B cell (primary cell): ENCODE measurements around the gene GRIPAP1. TPM values are rescaled to one million over a fixed set of nuclear protein-coding genes. Genes with fewer than 3 reads are reported as not detected.

Experiments used
- ATAC-seq: fragments of 200-7000 bp; cut with Tn5 transposase; one replicate; pipeline ENCODE4 v1.10.0; 2021; ENCODE audit warnings: low read depth, mild to moderate bottlenecking, moderate number of reproducible peaks, moderate library complexity
- CTCF ChIA-PET: fragments of 350-600 bp; sonication (Branson Sonifier 250); formaldehyde crosslinking; loops from one replicate; lab custom pipeline; 2021; ENCODE audit warnings: antibody characterized with exemption, inconsistent platforms; lab: Charles Lee
- POLR2A ChIA-PET: fragments of 350-600 bp; sonication (Branson Sonifier 250); formaldehyde crosslinking; loops from one replicate; lab custom pipeline; 2021; ENCODE audit warnings: antibody characterized with exemption; lab: Charles Lee
- DNase-seq: peaks from one replicate; pipeline ENCODE4 v3.0.0; 2013
- H2AFZ ChIP-seq: 2 replicates; pipeline ENCODE4 v1.6.1; 2012; ENCODE audit warnings: mild to moderate bottlenecking, low read depth, low read length; ENCODE audit not compliant: insufficient read depth, poor library complexity, severe bottlenecking
- H3K27ac ChIP-seq, 2 donors: 1 replicate in 1 of 2; 2 replicates in 1 of 2; pipeline ENCODE4 v1.5.1; 2012 to 2013; ENCODE audit warnings: low read length in 2 of 2, mild to moderate bottlenecking in 2 of 2, moderate library complexity in 1 of 2
- H3K27me3 ChIP-seq, 4 experiments: fragments of 200-600 bp in 1 of 4; sonication (generic) in 1 of 4; replicated peaks in 1 of 4; 1 replicate in 2 of 4; 2 replicates in 2 of 4; pipeline versions ENCODE4 v1.6.1 to v1.7.0; 2013 to 2016; ENCODE audit warnings: low read length in 3 of 4, mild to moderate bottlenecking in 2 of 4, mixed read lengths in 1 of 4, moderate library complexity in 1 of 4; ENCODE audit not compliant: insufficient read depth in 4 of 4, control insufficient read depth in 3 of 4; ENCODE audit errors: control extremely low read depth in 1 of 4
- H3K36me3 ChIP-seq, 2 experiments: replicated peaks in 1 of 2; 1 replicate in 1 of 2; 2 replicates in 1 of 2; pipeline versions ENCODE4 v1.6.1 to v1.7.1; 2013; ENCODE audit warnings: low read length in 1 of 2; ENCODE audit not compliant: insufficient read depth in 2 of 2, control insufficient read depth in 1 of 2; ENCODE audit errors: control extremely low read depth in 1 of 2, extremely low read depth in 1 of 2
- H3K4me1 ChIP-seq, 2 donors: fragments of 200-600 bp in 1 of 2; sonication (generic) in 1 of 2; 1 replicate in 1 of 2; 2 replicates in 1 of 2; pipeline versions ENCODE4 v1.5.1 to v1.6.1; 2013 to 2017; ENCODE audit warnings: low read length in 2 of 2; ENCODE audit not compliant: control insufficient read depth in 2 of 2, insufficient read depth in 2 of 2
- H3K4me2 ChIP-seq: replicated peaks from 2 replicates; pipeline ENCODE3; 2012; ENCODE audit warnings: mild to moderate bottlenecking, low read depth, low read length; ENCODE audit not compliant: poor library complexity, severe bottlenecking
- H3K4me3 ChIP-seq, 5 experiments: fragments of 200-600 bp in 1 of 5; sonication (generic) in 1 of 5; 1 replicate in 3 of 5; 2 replicates in 2 of 5; pipeline versions ENCODE4 v1.5.1 to v1.7.0; 2011 to 2016; ENCODE audit warnings: low read length in 4 of 5, mild to moderate bottlenecking in 4 of 5, low read depth in 2 of 5, control low read depth in 1 of 5, moderate library complexity in 1 of 5; ENCODE audit not compliant: insufficient read depth in 1 of 5; ENCODE audit errors: control extremely low read depth in 1 of 5, extremely low read depth in 1 of 5
- H3K79me2 ChIP-seq: fragments of 200-600 bp; sonication (generic); one replicate; pipeline ENCODE4 v1.6.0; 2016; ENCODE audit warnings: low read length; ENCODE audit not compliant: control insufficient read depth, insufficient read depth
- H3K9ac ChIP-seq: fragments of 200-600 bp; sonication (generic); 2 replicates; pipeline ENCODE4 v1.6.1; 2017; ENCODE audit warnings: mild to moderate bottlenecking, low read length, moderate library complexity
- H3K9me3 ChIP-seq, 3 donors: one replicate each; pipeline versions ENCODE4 v1.6.1 to v1.7.1; 2013; ENCODE audit warnings: low read length in 2 of 3; ENCODE audit not compliant: control insufficient read depth in 2 of 3, insufficient read depth in 1 of 3; ENCODE audit errors: control extremely low read depth in 1 of 3
- H4K20me1 ChIP-seq: 2 replicates; pipeline ENCODE4 v1.6.0; 2012; ENCODE audit warnings: mild to moderate bottlenecking, low read length; ENCODE audit not compliant: insufficient read depth, control insufficient read depth, poor library complexity, severe bottlenecking
- H3K27ac Mint-ChIP-seq: one replicate; pipeline ENCODE4 v1.8.0; 2021; ENCODE audit warnings: mixed read lengths
- H3K27me3 Mint-ChIP-seq: one replicate; pipeline ENCODE4 v1.8.0; 2021; ENCODE audit warnings: mixed read lengths
- H3K4me1 Mint-ChIP-seq: one replicate; pipeline ENCODE4 v1.8.0; 2021; ENCODE audit warnings: mixed read lengths
- H3K4me3 Mint-ChIP-seq: one replicate; pipeline ENCODE4 v1.8.0; 2021; ENCODE audit warnings: mixed read lengths
- H3K9me3 Mint-ChIP-seq: one replicate; pipeline ENCODE4 v1.8.0; 2022; ENCODE audit warnings: mixed read lengths; ENCODE audit not compliant: insufficient read depth
- EZH2 ChIP-seq: IDR thresholded peaks from 2 replicates; pipeline ENCODE4 v1.6.1; 2012; ENCODE audit warnings: borderline replicate concordance, low read depth, mild to moderate bottlenecking, moderate library complexity, low read length; ENCODE audit not compliant: insufficient read depth, poor library complexity, severe bottlenecking
- WGBS: methylation state at CpG from one replicate; pipeline ENCODE4 v1.1.5; 2013; ENCODE audit warnings: missing lambda C conversion rate; ENCODE audit not compliant: insufficient coverage; 5-methylcytosine and 5-hydroxymethylcytosine counted together
- intact Hi-C: fragments of 100-400 bp; cut with micrococcal nuclease; formaldehyde crosslinking; loops from one replicate; pipeline ENCODE4 v1.10.0; 2022
- polyA plus RNA-seq: library from polyadenylated mRNA; depleted of rRNA; stranded (reverse); fragments of >200 nt; gene quantifications from 2 replicates; pipeline ENCODE4 v1.2.3, GENCODE V29; 2012
- total RNA-seq, 2 donors: library from RNA; stranded (reverse); fragments of 120-200 nt in 1 of 2; gene quantifications; 1 replicate in 1 of 2; 2 replicates in 1 of 2; pipeline versions ENCODE4 v1.2.3 to v1.2.4, GENCODE V29; 2013 to 2022
- TF ChIP-seq, protein P1 (sequence below): fragments of 200-600 bp; IDR thresholded peaks from one replicate; pipeline ENCODE4 v1.8.0; 2022; ENCODE audit warnings: antibody characterized with exemption, mild to moderate bottlenecking

GRIPAP1 gene
- total and polyA plus RNA-seq, 2 donors (not counting 1 experiment from before 2014, with no cell fraction given), result 70.7 to 143 TPM

DNA sequence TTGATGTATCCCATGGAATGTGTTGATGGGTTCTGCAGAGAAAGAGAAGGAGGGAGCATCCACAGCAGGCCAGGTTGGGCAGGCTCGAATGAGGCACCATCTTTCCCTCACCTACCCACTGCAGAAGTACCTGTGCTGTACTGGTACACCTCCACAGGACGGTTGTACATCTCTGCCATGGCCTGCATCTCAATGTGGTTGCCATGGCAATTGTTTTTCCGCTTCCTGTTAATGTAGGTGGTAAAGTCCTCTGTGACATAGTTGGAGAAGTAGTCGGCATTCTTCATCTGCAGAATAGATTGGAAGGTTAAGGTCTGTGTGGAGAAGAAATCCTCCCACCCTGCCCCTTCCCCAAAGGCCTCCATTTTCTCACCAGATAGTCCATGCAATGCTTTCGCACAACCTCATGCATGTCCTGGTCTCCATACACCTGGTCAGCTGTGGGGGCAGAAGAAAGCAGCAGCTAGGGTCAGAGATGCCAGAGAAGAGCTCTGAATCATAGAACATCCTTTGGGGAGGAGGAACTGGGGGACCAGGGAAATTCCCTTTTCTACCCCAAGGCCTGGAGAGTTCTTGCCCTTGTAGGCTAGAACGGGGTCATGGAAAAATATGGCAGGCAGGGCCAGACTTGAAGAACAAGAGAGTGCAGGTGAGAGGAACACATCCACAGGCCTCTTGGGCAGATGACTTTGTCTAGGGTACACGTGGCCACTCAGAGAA, 67.3 kb downstream of the GRIPAP1 start:
- intact Hi-C loops, result loop anchor here (5.0 to 10.0 kb wide), 3 partner anchors 132 to 337 kb away; partner anchors contain the start of genes HDAC6 and WDR13
- Histone ChIP-seq H3K9me3 (no peaks in the 10 kb centered on the region), H3K9ac (no peak overlapping the region), H2AFZ (no peak overlapping the region), H4K20me1 (no peaks in the 10 kb centered on the region), H3K27me3 (no peaks in the 10 kb centered on the region), H3K4me3 (no peak overlapping the region), H3K27ac (peak overlapping the region; percentile 51 to 77), H3K4me2 (peak overlapping the region; percentile 54), H3K79me2 (peaks cover 20% of the 10 kb centered on the region), H3K4me1 (peaks cover 68 to 71% of the 10 kb centered on the region in 2 donors), H3K36me3 (peaks cover 0 to 24% of the 10 kb centered on the region in 2 experiments)
- H3K4me1 Mint-ChIP-seq, result peaks cover 66% of the 10 kb centered on the region
- H3K9me3 Mint-ChIP-seq, result no peaks in the 10 kb centered on the region
- H3K4me3 Mint-ChIP-seq, result peak overlapping the region; percentile 65
- no peaks in the 10 kb centered on the region for H3K27me3 Mint-ChIP-seq
- ATAC-seq (no peak), DNase-seq (no peak)
- ChIA-PET CTCF (no interaction called here), POLR2A (no interaction called here)
- H3K27ac Mint-ChIP-seq, result peak overlapping the region; percentile 99
- no CpG with 5 or more reads among the region's 7 CpGs for WGBS
- TF ChIP-seq EZH2, result no peak

DNA sequence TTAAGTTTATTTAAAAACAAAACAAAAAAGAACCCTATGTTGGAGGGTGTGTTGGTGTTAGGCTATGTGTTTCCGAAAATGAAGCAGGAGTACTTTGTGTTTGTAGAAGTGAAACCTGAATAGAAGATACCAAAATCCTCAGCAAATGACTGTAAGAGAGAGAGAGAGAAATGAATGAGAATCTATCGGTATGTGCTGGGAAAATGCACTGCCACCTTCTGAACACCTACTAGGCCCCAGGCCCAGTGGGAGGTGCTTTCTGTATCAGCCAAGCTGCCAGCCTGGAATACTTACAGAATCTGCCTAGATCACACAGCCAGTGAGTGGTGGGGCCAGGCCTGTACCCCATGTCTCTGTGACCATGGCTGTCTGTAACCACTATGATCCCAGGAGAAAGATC, 68.3 kb downstream of the GRIPAP1 start:
- Histone ChIP-seq H3K27me3 (no peaks in the 10 kb centered on the region), H3K9me3 (no peaks in the 10 kb centered on the region), H2AFZ (no peak overlapping the region), H3K4me1 (peaks cover 58 to 64% of the 10 kb centered on the region in 2 donors), H3K79me2 (peaks cover 20% of the 10 kb centered on the region), H3K4me2 (peak overlapping the region; percentile 54), H4K20me1 (no peaks in the 10 kb centered on the region), H3K36me3 (peaks cover 0 to 24% of the 10 kb centered on the region in 2 experiments), H3K9ac (no peak overlapping the region), H3K4me3 (no peak overlapping the region), H3K27ac (peak overlapping the region; percentile 24 to 77)
- Mint-ChIP-seq H3K27me3 (no peaks in the 10 kb centered on the region), H3K4me1 (peaks cover 56% of the 10 kb centered on the region), H3K4me3 (peak overlapping the region; percentile 75), H3K9me3 (no peaks in the 10 kb centered on the region), H3K27ac (peak overlapping the region; percentile 92)
- no CpG with 5 or more reads among the region's 2 CpGs for WGBS
- ChIA-PET POLR2A (interaction anchor here (0.7 kb wide), 1 partner anchor 9 kb away, joined by 3 read pairs; no protein-coding TSS in a partner anchor), CTCF (no interaction called here)
- no peak for TF ChIP-seq EZH2
- TF ChIP-seq, protein P1, sequence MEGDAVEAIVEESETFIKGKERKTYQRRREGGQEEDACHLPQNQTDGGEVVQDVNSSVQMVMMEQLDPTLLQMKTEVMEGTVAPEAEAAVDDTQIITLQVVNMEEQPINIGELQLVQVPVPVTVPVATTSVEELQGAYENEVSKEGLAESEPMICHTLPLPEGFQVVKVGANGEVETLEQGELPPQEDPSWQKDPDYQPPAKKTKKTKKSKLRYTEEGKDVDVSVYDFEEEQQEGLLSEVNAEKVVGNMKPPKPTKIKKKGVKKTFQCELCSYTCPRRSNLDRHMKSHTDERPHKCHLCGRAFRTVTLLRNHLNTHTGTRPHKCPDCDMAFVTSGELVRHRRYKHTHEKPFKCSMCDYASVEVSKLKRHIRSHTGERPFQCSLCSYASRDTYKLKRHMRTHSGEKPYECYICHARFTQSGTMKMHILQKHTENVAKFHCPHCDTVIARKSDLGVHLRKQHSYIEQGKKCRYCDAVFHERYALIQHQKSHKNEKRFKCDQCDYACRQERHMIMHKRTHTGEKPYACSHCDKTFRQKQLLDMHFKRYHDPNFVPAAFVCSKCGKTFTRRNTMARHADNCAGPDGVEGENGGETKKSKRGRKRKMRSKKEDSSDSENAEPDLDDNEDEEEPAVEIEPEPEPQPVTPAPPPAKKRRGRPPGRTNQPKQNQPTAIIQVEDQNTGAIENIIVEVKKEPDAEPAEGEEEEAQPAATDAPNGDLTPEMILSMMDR, result no peak
- no peak for ATAC-seq
- intact Hi-C loops, result loop anchor here (10.0 kb wide), 1 partner anchor 259 kb away; no protein-coding TSS in a partner anchor
- DNase-seq, result peak; percentile 42
